ENCODE data around the gene ARMH3.
A peak's percentile ranks its signal among the peaks of the same experiment; 100 is the strongest.

Gene ARMH3

DNA sequence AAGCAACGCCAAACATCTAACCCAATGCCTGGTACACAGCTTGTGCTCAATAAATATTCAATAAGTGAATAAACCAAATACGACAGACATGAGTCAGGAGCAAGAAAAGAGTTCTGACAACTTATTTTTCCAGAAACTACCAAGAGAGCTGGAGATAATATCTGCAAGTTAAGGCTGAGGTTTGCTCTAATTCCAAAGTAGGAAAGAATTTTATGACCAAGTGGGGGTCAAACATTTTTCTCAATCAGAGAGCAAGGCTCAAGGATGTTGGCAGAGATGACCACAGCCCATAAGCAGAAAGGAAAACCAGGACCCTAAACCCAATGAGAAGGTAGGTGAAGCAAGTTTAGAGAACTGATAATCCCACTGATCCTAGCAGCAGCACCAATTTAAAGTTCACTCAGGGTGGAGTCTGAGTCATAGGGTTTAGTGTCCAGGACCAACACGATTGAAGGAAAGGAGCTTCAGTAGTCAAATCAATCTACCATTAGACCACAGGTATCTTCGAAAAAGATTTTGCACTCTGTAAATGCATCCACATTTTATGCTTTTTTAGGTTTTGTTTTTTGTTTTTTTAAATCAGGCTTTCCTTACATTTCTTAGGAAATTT lies 163.1 kb downstream of the ARMH3 start:
- no peak for DNase-seq

DNA sequence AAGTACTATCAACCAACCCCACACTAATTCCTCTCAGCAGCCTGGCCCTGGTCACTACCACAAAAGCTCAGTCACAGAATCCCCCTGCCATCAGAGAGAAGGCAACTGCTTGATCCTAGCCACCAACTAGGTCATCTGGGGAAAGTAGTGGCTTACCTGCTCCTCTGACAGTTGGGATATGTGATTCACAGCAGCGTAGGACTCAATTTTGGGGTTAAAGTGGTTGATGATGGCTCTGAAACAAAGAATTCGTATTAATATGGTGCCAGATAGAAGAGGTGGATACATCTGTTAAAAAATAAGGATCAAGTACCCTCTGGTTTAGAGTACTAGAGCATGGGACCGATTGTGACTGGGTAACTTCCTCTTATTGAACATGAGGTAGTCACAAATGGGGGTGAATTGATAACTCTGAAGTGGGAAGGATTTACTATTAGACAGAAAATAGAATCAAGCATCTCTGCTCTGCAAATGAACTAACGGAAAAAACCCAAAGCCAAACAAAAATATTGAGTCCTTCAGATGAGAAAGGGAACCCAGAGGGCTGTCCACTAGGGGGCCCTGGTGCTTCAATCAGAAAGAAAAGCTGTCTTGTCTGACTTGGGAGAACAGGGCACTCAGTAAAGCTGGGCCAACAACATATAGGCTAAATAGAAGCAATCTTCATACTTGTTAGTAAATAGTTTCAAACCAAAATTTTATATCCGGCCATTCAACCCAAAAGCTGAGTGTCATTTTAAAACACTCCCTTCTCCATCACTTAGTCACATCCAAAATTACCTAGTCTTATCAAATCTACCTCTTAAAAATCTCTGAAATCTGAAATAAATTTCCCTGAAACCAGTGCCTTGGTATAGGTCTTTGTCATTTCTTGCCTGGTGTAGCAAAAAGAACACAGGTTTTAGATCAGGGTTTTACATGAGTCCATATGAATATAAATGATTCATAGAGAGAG lies 166.4 kb downstream of the ARMH3 start:
- DNase-seq = peak; percentile 51

DNA sequence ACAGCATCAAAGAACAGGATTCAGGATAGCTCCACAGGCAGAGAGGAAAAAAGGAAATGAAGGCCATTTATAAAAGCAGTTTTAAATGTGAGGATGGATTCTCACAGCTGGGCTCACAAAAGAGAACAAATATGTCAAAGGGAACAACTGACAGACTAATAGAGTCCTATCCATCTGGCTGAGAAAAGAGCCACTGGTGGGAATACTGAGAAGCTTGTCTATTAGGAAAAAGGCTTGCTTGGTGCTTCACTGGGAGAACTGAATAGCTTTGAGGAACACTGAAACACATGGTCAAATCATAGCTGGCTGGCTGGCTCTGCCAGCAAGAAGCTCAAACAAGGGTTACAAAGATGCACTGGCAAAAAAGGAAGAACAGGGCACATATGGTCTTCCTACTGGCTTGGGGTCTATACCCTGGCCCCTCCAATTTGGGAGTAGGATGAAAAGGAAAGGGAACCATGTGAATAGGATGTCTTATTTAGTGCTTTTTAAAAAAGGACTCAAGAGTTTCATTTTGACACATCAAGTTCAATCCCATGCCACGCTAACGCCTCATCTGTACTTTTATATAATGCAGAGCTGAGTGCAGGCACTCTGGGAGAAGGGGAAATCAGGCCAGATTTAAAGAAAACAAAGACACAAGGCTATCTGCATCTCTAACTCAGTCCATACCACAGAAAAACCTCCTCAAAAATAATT lies 167.6 kb downstream of the ARMH3 start:
- no peak for DNase-seq

DNA sequence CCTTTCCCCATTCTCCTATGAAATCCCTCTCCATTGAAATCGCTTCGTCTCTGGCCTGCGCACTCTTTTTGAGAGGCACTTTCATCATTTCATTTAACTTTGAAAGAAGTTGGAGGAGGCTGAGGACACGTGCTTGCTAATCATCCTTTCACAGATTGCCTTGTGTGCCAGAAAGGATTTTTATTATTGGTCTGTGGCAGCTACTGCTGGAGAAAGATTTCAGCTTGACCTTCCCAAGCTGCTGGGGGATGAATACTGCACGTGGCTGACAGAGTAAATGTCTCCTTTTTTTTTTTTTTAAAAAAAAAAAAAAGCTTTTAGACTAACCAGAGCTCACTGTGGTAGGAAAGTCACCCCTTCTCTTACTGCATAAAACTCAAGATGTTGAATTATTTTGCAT lies 168.2 kb downstream of the ARMH3 start:
- DNase-seq = no peak

DNA sequence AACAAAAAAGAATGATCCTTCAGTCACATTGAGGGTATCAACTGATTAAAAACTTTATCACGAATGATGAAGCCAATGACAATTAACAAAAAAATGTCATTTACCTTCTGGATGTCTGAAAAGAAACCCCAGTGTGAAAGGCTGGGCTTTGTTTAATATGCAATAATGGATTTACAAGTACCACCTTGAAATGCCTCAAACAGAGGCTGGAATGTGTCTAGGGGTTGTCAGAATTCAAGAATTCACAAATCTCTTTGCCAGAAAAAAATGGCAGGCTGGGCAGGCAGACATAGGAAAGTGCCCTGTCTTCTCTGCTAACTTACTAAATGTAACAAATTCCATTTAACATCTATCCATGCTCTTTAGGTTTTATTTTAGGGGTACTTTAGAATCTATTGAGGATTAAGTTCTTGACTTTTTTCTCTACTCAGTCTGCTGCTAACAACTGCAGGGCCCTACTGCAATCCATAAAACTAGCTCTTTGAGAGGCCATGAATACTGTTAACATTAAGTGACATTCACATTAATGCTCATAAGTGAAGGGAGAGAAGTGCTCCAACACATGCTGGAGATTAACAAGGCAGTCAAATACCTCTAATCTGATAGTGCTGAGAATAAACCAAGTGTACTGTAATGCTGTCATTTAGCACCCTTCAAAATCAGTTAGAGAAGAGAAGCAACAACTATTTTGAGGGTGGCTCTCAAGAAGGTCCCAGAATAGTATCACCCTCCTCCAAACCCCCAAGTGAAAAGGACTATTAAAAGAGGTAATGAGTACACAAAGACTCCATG lies 169.3 kb downstream of the ARMH3 start:
- no peak for DNase-seq

DNA sequence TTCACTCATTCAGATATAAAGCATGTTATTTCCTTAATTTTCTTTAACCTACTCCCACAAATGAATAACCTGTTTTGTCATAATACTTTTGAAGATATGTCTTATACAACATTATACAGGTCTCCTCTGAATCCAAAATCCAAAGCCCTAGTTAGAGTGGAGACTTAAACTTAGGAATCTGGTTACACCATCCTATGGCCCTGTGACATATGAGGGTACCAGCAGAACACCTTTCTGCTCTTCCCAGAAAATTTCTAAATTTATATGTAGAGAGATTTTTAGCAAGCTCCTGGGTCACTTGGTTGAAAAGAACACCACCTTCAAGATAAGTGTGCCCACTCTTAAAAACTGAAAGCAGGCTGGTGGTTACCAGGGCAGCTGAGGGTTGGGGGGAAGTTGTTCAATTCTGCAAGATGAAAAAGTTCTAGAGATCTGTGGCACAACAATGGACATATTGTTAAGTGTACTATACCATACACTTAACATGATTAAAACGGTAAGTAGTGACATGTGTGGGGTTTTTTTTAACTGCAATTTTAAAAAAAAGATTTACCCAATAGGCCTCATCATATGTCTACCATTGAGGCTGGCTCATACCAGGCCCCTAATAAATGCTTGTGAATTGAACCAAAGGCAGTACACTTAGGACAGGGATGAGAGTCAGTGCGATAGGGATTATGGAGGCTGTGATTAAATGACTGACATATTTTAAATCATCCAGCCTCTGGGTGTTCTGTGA lies 174.8 kb downstream of the ARMH3 start:
- no peak for DNase-seq

DNA sequence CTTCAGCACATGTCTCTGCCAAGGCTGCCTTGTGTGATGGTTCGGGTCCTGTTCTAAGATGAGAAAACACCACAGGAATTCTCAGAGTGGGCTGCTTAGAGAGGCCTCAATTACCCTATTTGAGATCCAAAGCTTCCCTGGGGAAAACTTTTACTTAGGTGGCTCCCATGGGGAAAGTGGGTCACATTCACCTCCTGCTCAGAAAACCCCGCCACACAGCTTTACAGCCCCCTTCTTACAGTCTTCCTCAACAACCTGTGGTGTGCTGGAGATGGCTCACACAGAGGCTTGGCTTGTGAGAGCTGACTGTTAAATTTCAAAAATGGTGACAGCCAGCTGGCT lies 175.8 kb downstream of the ARMH3 start:
- no peak for DNase-seq

DNA sequence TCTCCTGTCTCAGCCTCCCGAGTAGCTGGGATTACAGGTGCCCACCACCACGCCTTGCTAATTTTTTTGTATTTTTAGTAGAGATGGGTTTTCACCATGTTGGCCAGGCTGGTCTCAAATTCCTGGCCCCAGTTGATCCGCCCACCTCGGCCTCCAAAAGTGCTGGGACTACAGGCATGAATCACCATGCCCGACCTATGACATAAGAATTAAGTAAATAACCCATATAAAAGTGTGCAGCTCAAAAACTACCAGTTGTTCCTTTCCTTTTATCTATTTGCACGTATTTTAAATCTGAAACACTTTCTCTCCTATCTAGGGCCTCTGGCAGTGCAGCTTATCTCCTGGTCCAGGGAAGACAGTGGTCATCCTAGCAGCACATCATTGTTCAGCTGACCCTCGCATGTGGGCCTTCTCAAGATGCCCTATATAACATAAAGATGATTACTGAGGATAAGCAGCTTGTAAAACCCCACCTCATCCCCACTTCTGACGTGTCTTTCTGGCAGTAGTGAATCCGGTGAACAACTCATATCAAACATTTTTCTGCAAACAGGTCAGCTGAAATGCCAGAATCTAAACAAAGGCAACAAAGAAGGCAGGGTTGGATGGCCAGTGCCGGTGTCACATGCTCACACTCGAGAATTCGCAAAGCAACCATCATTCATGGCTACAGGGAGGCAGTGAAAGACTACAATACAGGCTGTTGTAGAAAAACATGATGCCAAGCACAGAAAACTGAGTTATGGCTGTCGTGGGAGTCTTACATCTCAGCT lies 176.3 kb downstream of the ARMH3 start:
- DNase-seq = peak; percentile 50

DNA sequence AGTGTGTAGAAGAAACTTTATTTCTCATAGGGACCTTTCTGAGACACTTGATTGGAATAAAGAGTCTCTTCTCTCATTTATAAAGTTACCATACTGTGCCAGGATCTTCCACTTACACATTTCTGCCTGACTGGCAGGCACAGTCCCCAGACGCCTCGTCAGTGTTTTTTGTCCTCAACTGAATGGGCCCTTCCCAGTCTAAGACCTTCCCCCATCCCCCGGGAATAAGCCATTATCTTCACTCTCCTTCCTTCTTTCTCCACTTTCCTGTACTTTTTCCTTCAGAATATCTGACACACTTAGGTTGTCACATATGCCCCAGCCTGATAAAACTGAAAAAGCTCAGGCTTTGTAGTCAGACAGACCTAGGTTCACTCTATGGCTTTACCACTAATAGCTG lies 177.1 kb downstream of the ARMH3 start:
- DNase-seq = no peak

DNA sequence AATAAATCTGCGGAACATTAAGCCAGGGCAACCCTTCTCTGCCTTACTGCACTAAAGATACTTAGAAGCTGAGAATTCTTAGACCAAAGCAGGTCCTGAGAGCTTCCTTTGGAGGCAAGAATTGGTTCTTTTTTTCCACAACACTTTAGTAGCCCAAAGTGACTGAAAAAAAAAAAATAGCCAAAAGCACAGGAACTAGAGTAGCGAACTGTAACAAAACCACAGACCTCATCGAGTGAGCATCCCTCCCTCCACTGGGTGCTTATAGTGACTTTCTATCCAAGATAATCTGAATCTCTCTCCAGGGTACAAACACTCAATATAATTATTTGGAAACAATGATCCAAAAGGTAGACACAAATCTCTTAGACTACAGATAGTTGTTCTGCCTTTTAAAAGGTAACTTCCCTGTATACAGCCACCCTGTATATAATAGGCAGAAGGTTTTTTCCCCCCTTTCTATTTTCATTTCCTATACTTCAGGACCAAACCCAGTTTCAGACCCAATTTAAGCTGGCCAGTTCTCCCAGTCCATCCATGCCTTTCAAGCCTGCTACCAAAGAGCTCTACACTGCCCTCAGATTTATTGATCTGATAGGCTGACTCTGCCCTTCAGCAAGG lies 180.8 kb downstream of the ARMH3 start:
- DNase-seq = no peak

DNA sequence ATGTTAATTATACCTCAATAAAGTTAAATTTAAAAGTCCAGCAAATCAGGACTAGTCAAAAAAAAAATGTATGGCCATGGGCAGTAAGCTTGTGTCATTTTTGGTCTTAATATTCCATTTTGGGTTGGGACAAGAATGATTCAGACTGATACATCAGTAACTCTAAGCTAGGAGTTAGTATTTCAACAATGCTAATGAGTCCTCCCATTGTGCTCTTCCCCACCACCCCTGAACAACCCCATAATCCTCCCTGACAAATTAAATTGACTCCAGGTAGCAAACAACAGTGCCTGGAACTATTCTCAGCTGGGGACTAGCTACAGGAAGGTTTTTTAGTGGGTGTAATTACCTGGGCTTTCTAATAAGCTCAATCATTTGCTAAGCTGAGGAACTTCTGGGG lies 181.7 kb downstream of the ARMH3 start:
- no peak for DNase-seq

DNA sequence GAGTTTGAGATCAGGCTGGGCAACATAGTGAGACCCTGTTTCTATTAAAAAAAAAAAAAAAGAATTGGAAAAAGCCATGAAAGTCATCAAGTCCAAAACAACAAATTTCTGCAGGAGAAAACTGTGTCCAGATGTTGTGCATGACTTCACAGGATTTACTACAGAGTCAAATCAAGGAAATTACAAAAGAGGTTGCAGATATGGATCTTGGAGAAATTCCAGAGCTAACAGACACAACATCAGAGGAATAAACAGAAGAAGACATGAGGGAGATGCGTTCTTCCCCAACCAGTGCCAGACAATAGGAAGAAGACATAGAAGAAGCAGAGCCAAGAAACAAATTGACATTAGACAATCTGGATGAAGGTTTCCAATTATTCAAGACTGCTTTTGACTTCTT lies 188.0 kb downstream of the ARMH3 start:
- no peak for DNase-seq

DNA sequence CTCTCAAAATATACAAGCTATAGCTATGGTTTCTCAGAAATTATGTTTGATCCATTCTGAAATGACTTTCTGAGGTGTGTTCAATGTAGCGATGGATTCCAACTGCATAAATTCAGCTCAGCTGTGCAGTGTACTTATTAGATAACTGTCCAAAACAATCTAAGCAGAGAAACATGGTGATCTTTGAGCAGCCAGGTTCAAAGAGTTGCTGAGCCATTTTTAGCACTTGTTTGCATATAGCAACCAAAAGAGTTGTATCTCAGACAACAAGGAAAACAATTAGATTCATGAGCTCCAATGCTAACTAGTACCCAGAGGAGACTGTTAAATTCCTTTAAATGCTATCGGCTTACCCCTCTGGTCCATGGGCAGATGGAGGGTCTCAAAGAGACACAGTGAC lies 196.4 kb downstream of the ARMH3 start:
- no peak for DNase-seq

DNA sequence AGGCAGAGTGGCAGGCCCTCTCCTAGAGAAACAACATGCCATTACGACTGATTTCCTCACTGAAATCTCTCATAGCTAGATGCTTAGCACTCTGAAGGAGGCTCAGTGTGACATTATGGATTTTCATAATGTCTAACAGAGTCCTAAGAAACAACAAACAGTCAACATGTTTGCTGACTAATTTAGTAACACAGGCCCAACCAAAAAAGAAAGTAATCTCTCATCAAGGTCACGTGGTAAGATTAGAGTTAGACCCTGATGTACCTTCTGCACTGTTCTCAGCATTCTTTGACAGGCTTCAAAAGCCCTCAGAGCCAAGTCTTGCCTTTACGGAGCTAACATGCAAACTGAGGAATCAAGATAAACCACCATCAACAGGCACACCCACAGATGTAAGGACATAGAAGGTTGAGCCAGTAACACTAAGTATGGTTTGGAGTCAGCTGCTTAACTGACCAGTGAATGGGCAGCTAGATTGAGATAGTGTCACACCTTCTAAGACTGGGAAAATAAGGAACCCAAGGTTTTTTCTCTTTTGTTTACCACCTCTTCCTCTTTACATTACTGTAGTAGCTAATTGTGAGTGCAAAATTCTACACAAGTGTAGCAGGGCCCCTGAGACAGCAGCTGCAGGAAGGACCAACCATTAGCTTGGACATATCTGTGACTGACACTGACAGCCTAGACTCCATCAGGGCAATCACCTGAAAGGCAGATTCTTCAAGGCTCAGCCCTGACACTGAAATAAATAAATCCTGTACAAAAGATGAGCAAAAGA lies 197.1 kb downstream of the ARMH3 start:
- DNase-seq = no peak

DNA sequence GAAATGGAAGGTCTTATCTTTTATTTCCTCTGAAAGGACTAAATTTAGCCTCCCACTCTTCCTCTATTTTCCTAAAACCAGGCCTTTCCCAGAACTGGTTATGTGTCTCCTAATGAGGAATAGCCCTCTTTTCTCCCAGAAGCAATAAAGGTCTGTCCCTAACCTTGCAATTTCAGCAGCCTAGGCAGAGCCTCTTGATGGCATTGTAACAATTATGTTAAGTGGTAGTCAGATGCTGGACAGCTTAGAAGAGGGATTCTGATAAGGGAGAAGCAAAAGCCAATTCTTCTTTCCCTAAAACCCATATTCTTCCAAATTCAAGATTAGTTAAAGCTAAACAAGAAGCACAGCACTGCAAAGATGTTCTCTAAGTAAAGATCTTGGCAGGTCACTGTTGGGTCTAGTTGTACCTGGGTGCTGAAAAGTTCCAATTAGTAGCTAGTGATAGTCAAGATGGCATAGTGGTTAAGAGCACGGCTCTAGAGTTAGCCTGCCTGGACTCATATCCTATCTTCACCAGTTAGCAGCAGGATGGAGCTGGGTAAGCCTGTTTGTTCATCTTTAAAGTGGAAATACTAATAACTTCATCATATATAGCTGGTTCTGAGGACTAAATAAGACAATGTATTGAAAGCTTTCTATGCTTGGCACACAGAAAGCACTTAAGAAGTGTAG lies 198.0 kb downstream of the ARMH3 start:
- no peak for DNase-seq

DNA sequence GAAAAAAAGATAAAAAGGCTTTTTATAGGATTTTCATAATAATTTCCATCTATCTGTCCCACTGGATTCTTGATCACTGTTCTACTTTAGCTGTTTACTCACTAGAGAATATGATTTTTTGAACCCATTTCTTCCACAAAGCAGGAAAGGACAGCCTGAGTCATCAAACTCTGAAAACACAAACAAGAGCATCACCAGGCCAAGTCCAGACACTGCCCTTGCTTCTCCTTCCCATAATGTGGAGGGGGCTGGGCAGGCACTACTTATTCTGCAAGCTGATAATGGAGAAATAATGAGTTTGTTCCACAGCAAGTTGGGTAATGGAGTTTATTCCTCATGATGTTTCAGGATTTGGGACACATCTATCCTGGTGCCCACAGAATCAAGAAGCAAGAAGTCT lies 199.3 kb downstream of the ARMH3 start:
- DNase-seq = no peak

DNA sequence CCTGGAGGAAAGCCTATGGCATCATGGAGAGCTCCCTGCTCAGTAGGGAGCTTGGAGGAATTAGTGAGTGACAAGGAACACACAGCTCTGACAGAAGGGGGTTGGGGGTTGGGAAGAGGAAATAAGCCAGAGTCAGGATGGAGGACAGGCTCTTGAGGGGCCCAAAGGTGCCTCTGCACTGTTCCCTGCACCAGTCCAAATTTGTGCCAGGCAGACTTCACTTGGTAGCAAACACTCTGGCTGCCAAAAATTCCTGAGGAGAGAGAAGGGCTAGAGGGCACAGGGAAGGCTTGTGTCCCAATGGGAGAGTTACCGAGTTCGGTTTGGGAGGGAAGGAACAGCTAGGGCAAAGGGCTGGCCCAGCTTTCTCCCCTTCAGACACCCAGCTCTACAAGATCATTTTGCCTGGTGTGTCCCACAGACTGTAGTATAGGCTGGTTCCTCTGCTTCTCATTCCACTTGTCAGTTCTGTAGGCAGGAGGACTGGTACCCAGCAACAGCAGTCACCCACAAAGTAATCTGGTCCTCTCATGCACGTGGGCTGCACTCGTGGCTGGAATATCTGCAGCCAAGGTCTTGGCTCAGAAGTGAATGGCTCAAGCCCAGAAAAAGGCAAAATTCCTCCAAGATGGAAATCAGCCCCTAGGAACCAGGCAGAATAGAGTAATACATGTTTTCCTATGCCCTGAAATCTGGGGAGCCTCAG lies 204.4 kb downstream of the ARMH3 start:
- no peak for DNase-seq

DNA sequence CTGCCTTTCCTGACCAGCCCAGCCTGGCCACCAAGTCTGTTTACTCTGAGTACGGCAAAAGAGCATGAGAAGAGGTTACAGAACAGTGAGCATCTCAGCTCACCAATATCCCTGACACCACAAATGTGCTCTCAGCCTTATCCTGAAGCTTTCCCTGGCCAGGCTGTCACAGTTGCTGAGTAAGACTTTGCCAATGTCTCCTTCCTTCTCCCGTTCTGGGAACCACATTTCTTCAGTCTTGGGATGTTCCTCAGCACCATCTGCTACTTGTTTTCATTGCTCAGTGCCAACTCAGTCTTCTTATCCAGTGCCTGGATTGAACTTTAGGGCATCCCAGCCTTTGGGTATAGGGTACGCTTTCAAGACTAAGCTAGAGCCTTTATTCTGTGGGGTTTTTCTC lies 205.2 kb downstream of the ARMH3 start:
- no peak for DNase-seq

DNA sequence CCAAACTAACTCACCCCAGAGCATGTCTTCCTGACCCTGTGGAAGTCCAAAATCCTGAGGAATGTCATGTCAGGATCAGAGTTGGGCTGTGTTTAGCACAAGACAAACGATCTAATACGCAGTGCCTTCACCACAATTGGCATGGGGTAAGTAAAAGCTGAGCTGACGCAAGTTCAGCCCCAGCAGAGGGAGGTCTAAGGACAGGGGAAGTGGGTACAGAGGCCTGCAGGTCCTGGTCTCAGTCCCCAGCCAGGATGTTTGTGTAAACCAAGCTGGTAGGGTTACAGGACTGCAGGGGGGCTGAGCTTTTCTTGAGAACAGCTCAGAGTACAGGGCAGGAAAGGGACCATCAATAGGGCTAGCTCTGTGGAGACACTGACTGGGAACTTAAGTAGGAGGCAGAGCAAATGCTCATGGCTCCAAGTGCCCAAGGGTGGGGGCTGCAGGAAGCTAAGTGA lies 207.1 kb downstream of the ARMH3 start:
- no peak for DNase-seq

All from T1000 (cell line).